Spleen (tissue), 7 donors: ENCODE data around the gene STAMBP.

ENCODE experiments used
- CTCF ChIP-seq, 11 experiments: fragments of 200-600 bp in 7 of 11; fragments of 450-650 bp in 4 of 11; sonication (generic) in 4 of 11; IDR thresholded peaks in 8 of 11; conservative IDR thresholded peaks in 3 of 11; 1 replicate in 7 of 11; 2 replicates in 4 of 11; pipeline versions ENCODE4 v1.4.0 to v1.8.0; 2016 to 2021; ENCODE audit warnings: antibody characterized with exemption in 11 of 11, inconsistent platforms in 4 of 11, mild to moderate bottlenecking in 1 of 11
- POLR2A ChIP-seq, 3 donors: fragments of 450-650 bp; IDR thresholded peaks; one replicate each; pipeline ENCODE4 v1.5.1; 2017; ENCODE audit warnings: antibody characterized with exemption in 3 of 3, mild to moderate bottlenecking in 1 of 3
- POLR2AphosphoS5 ChIP-seq, 3 donors: sonication (generic); formaldehyde crosslinking; IDR thresholded peaks; one replicate each; pipeline ENCODE4 v1.5.1; 2017; ENCODE audit warnings: antibody characterized with exemption in 3 of 3
- donor health status: DM: no; HTN: no; CAD: no; lungs with moderate emphysema.
- donor health status: DM: no; HTN: no; CAD: no.
- donor health status: DM: no; HTN: no; CAD: no.

- TF ChIP-seq CTCF (IDR thresholded peaks at IDR 0.05 in 8 of 11, conservative IDR thresholded peaks at IDR 0.05 in 3 of 11): no peak
- no peak for TF ChIP-seq POLR2A (IDR thresholded peaks at IDR 0.05)
- peak in 1 of 3 donors; percentile 25 for TF ChIP-seq POLR2AphosphoS5 (IDR thresholded peaks at IDR 0.05)
These were observed 7.6 kb downstream of the STAMBP start for GRCh38 chr2:73836141-73836943.
